ENCODE measurements around the gene ZBTB7A. TPM values are rescaled to one million over a fixed set of nuclear protein-coding genes. Genes with fewer than 3 reads are reported as not detected.

The ZBTB7A gene
- total RNA-seq, 1 donor from 2014 or later, result 39.9 TPM

GRCh38 chr19:4069331-4069959, 2.7 kb upstream of the ZBTB7A start:
- no peak for DNase-seq (ENCODE audit: low read depth)
- Histone ChIP-seq H3K27me3 (ENCODE audit: control insufficient read depth, insufficient read depth, low read length) (no peaks in the 10 kb centered on the region), H3K4me3 (ENCODE audit: low read depth, low read length) (no peak overlapping the region), H3K36me3 (ENCODE audit: control insufficient read depth, insufficient read depth, low read length) (no peaks in the 10 kb centered on the region)
- TF ChIP-seq CTCF (IDR thresholded peaks at IDR 0.05; ENCODE audit: insufficient read depth, low read length, poor library complexity, severe bottlenecking), result no peak

GRCh38 chr19:4068047-4068966, 1.6 kb upstream of the ZBTB7A start:
- TF ChIP-seq CTCF (IDR thresholded peaks at IDR 0.05; ENCODE audit: insufficient read depth, low read length, poor library complexity, severe bottlenecking), result no peak
- Histone ChIP-seq H3K4me3 (ENCODE audit: low read depth, low read length) (peak overlapping the region; percentile 91), H3K27me3 (ENCODE audit: control insufficient read depth, insufficient read depth, low read length) (no peaks in the 10 kb centered on the region), H3K36me3 (ENCODE audit: control insufficient read depth, insufficient read depth, low read length) (no peaks in the 10 kb centered on the region)
- DNase-seq (ENCODE audit: low read depth), result no peak

DNA sequence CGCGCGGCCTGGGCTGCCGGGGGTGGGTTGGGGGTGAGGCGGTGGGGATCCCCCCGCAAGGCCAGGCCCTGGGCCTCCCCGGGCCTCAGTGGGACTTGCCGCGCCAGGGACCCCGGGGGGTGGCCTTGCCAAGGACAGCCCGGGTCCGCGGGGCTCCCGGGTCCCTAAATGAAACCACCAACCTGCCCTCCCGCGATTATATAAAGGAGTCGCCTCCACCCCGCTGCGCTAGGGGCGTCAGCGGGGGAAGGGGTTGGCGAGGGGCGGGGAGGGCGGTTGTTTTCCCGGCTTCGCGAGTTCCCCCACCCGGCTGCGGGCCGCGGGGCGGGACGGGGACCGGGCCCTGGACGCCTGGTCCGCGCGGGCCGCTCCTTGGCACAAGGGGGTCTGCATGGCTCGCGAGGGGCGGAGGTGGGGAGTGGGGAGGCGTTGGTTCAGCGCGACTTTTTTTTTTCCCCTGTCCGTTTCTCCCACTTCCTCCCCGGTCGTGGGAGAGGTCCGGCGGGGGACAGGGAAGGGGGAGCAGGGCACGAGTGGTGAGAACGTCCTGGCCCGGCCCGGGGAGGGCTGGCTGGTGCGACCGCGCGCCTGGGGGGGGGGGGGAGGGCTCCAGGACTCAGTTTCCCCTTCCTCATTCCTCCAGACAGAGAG, 822 bp upstream of the ZBTB7A start:
- DNase-seq (ENCODE audit: low read depth), result no peak

DNA sequence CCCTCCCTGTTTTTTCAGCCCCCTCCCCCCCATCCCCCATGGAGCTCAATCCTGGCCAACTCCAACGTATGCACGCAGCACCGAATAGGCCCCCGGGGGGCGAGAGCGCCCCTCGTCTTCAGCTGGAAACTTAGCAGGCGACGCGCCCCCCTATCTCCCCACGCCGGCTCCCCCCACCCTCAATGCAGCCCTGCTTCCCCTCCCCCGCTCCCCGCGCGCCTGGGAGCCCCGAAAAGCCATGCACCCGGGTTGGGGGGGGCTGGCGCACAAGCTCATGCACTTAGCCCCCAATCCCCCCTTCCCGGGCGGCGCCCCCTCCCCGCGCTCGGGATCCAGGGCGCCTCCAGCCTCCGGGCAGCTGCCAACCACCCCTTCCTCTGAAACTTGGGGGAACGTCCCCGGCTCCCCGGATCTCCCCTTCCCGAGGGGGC, 508 bp downstream of the ZBTB7A start:
- Histone ChIP-seq H3K4me3 (ENCODE audit: low read depth, low read length) (peak overlapping the region; percentile 91), H3K27me3 (ENCODE audit: control insufficient read depth, insufficient read depth, low read length) (no peaks in the 10 kb centered on the region), H3K36me3 (ENCODE audit: control insufficient read depth, insufficient read depth, low read length) (no peaks in the 10 kb centered on the region)
- no peak for TF ChIP-seq CTCF (IDR thresholded peaks at IDR 0.05; ENCODE audit: insufficient read depth, low read length, poor library complexity, severe bottlenecking)
- DNase-seq (ENCODE audit: low read depth), result no peak

More for the DNA sequence above, 822 bp upstream of the ZBTB7A start:
- peak overlapping the region; percentile 91 for H3K4me3 ChIP-seq (ENCODE audit: low read depth, low read length)
- TF ChIP-seq CTCF (IDR thresholded peaks at IDR 0.05; ENCODE audit: insufficient read depth, low read length, poor library complexity, severe bottlenecking), result no peak
- H3K27me3 ChIP-seq (ENCODE audit: control insufficient read depth, insufficient read depth, low read length), result no peaks in the 10 kb centered on the region
- H3K36me3 ChIP-seq (ENCODE audit: control insufficient read depth, insufficient read depth, low read length), result no peaks in the 10 kb centered on the region

DNA sequence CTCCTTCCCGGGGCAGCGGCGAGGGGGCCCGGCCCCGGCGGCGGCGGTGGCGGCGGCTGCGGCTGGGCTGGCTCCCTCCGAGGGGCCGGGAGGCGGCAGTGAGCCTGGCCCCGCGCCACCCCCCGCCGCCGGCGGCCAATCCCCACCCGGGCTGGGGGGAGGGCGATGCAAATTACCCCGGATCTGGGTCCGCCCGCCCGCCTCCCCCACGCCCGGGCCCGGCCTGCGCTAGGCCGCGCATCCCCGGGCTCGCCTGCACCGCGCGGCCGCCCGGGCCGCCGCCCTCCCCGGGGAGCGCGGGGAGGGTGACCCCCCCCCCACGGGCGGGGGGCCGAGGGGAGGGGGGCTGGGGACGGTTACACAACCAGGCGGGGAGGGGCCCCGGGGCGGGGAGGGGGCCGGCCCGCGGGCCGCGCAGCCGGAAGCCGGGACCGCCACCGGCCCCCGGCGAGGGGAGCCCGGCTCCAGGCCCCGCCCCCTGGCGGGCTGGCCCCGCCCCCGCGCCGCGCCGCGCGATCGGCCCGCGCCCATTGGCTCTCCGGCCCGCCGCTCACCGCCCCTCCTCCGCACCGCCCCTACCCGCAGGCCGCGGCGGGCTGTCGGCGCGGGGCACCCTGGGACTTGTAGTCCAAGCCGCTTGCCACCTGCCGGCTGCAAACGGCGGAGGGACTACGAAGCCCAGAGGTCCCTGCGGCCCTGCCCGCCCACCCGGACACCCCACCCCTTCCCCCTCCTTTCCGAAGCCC, 1.1 kb downstream of the ZBTB7A start:
- TF ChIP-seq CTCF (IDR thresholded peaks at IDR 0.05; ENCODE audit: insufficient read depth, low read length, poor library complexity, severe bottlenecking), result no peak
- peak; percentile 75 for DNase-seq (ENCODE audit: low read depth)
- no peaks in the 10 kb centered on the region for H3K27me3 ChIP-seq (ENCODE audit: control insufficient read depth, insufficient read depth, low read length)
- no peaks in the 10 kb centered on the region for H3K36me3 ChIP-seq (ENCODE audit: control insufficient read depth, insufficient read depth, low read length)
- peak overlapping the region; percentile 91 for H3K4me3 ChIP-seq (ENCODE audit: low read depth, low read length)

Measured in kidney epithelial cell (primary cell).